ENCODE results near the gene KANSL3.
"Not testable (repeated sequence)": the region's sequence is repeated elsewhere in the genome, so short reads cannot be mapped to it uniquely, and the experiment has no call there.

The KANSL3 gene

GRCh38 chr2:96601382-96602292 lies 36.5 kb downstream of the KANSL3 start:
- DNase-seq, result no peak

- DNase-seq, result no peak
Measured at GRCh38 chr2:96599941-96600340, 38.2 kb downstream of the KANSL3 start.

- DNase-seq, result no peak
Measured at GRCh38 chr2:96596596-96596995, 41.5 kb downstream of the KANSL3 start.

- no peak for DNase-seq
Measured at GRCh38 chr2:96594691-96595152, 43.4 kb downstream of the KANSL3 start.

GRCh38 chr2:96594282-96594681 lies 43.8 kb downstream of the KANSL3 start:
- DNase-seq, result no peak

GRCh38 chr2:96591494-96591893 lies 46.6 kb downstream of the KANSL3 start:
- no peak for DNase-seq

GRCh38 chr2:96591054-96591453 lies 47.1 kb downstream of the KANSL3 start:
- DNase-seq, result no peak

GRCh38 chr2:96587843-96588242 lies 50.3 kb downstream of the KANSL3 start:
- DNase-seq, result no peak

- DNase-seq, result no peak
Measured at GRCh38 chr2:96584017-96584416, 54.1 kb downstream of the KANSL3 start.

GRCh38 chr2:96580771-96581170 lies 57.3 kb downstream of the KANSL3 start:
- DNase-seq, result no peak

GRCh38 chr2:96579422-96579821 lies 58.7 kb downstream of the KANSL3 start:
- DNase-seq, result no peak

- DNase-seq, result no peak
Measured at GRCh38 chr2:96578731-96579130, 59.4 kb downstream of the KANSL3 start.

GRCh38 chr2:96577501-96577900 lies 60.6 kb downstream of the KANSL3 start:
- no peak for DNase-seq

GRCh38 chr2:96575785-96576456 lies 62.2 kb downstream of the KANSL3 start:
- DNase-seq, result no peak

GRCh38 chr2:96574364-96574763 lies 63.7 kb downstream of the KANSL3 start:
- no peak for DNase-seq

- DNase-seq, result no peak
Measured at GRCh38 chr2:96568094-96568493, 70.0 kb downstream of the KANSL3 start.

- no peak for DNase-seq
Measured at GRCh38 chr2:96565111-96565510, 73.0 kb downstream of the KANSL3 start.

- DNase-seq, result no peak
Measured at GRCh38 chr2:96564563-96564962, 73.5 kb downstream of the KANSL3 start.

- DNase-seq, result no peak
Measured at GRCh38 chr2:96564026-96564425, 74.1 kb downstream of the KANSL3 start.

GRCh38 chr2:96558485-96558884 lies 79.6 kb downstream of the KANSL3 start:
- no peak for DNase-seq

- DNase-seq, result no peak
Measured at GRCh38 chr2:96558061-96558460, 80.1 kb downstream of the KANSL3 start.

- DNase-seq, result not testable (repeated sequence)
Measured at GRCh38 chr2:96557421-96557820, 80.7 kb downstream of the KANSL3 start.

- peak in 1 of 4 experiments; percentile 25 for DNase-seq
Measured at GRCh38 chr2:96556441-96557330, 81.4 kb downstream of the KANSL3 start.
